ENCODE measurements around the gene TMEM209. TPM values are rescaled to one million over a fixed set of nuclear protein-coding genes. Genes with fewer than 3 reads are reported as not detected.

The TMEM209 gene
- total RNA-seq, 1 donor from 2014 or later, result 15.1 TPM

DNA sequence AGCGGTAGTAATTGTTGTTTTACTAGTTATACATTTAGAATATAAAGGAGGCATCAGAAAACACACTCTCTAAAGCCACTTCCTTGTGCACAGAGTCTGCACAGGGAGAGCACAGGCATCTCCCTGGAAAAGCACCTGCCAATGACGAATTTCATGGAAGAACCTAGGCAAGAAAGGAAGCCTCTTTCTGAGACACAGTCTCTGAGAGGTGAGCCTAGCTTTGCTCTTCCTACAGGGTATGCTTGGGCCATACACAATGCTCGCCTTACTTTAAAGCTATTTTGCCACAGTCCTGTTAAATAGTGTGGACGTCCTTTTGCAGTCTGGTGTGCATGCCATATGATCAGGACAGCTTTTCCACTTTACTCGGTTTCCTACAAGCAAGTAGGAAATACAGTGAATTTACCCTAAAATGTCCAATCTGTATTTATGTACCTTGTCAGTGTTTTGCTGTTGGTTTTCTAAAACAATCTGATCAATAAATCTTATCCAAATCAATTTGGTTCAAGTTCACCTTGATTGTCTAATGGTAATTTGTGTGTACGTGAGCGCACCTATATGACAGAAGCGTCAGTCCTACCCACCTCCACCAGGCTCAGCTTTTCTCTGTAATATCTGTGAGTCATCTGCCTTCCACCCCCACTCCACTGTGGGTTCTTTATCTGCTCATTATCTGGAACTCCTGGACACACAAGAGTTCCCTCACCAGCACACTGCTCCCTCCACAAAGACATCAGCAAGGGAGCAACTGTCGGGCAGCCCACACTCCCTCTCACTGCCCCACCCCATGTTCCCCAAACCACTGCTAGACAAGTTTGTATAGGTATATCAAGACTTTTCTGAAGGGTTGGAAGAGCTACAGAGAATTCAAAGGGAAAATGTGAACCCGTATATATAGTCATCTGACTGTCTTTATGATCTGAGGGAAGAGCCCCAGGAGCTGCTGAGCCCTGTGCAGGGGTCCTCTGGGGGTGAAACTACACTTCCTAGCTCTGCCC, 69.7 kb downstream of the TMEM209 start:
- FAIRE-seq (no peak), DNase-seq (ENCODE audit: low read depth) (peak; percentile 65)
- Histone ChIP-seq H2AFZ (ENCODE audit: low read depth, low read length) (no peak overlapping the region), H3K4me2 (ENCODE audit: low read length) (peak overlapping the region; percentile 40), H3K79me2 (ENCODE audit: insufficient read depth, low read length) (no peaks in the 10 kb centered on the region), H3K9me3 (ENCODE audit: insufficient read depth, low read depth, low read length) (no peaks in the 10 kb centered on the region), H3K27ac (ENCODE audit: low read depth, low read length) (no peak overlapping the region), H4K20me1 (ENCODE audit: insufficient read depth, low read length) (no peaks in the 10 kb centered on the region), H3K27me3 (ENCODE audit: insufficient read depth, low read length) (no peaks in the 10 kb centered on the region), H3K4me3 (ENCODE audit: insufficient read depth, low read depth, low read length) (no peak overlapping the region), H3K36me3 (ENCODE audit: insufficient read depth, low read length) (peaks cover 9% of the 10 kb centered on the region), H3K4me1 (ENCODE audit: insufficient read depth, low read length) (peaks cover 10% of the 10 kb centered on the region), H3K9ac (ENCODE audit: low read length) (no peak overlapping the region)
- Mint-ChIP-seq H3K4me3 (ENCODE audit: unreplicated experiment) (peak overlapping the region; percentile 36), H3K27ac (ENCODE audit: unreplicated experiment) (peak overlapping the region; percentile 82), H3K27me3 (ENCODE audit: low read depth, unreplicated experiment) (no peaks in the 10 kb centered on the region), H3K9me3 (ENCODE audit: unreplicated experiment) (no peaks in the 10 kb centered on the region), H3K4me1 (ENCODE audit: low read depth, unreplicated experiment) (peaks cover 30% of the 10 kb centered on the region), H3K36me3 (ENCODE audit: low read depth, unreplicated experiment) (peaks cover 18% of the 10 kb centered on the region)
- TF ChIP-seq, protein P1, sequence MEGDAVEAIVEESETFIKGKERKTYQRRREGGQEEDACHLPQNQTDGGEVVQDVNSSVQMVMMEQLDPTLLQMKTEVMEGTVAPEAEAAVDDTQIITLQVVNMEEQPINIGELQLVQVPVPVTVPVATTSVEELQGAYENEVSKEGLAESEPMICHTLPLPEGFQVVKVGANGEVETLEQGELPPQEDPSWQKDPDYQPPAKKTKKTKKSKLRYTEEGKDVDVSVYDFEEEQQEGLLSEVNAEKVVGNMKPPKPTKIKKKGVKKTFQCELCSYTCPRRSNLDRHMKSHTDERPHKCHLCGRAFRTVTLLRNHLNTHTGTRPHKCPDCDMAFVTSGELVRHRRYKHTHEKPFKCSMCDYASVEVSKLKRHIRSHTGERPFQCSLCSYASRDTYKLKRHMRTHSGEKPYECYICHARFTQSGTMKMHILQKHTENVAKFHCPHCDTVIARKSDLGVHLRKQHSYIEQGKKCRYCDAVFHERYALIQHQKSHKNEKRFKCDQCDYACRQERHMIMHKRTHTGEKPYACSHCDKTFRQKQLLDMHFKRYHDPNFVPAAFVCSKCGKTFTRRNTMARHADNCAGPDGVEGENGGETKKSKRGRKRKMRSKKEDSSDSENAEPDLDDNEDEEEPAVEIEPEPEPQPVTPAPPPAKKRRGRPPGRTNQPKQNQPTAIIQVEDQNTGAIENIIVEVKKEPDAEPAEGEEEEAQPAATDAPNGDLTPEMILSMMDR (IDR thresholded peaks at IDR 0.05; ENCODE audit: insufficient read depth, low read depth, low read length), result no peak
- no peak for TF ChIP-seq EZH2 (IDR thresholded peaks at IDR 0.05; ENCODE audit: insufficient read depth, low read length)

DNA sequence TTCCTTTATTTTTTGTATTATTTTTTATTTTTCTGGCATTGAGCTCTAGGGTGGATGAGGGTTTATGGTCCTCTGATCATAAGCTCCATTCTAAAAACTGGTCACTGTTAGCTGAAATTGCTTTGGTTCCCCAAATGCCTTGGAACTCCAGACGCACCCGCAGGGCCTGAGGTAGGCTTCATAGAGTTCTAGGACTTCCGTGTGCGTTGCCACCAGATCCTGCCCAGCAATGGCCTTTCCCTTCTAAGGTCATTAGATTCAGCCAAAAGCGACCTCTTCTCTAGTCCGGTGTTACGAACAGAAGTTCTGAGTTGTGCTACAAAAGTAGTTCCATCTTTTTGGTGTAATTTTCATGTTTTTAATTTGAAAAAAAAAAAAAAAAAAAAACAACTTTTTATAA, 70.5 kb downstream of the TMEM209 start:
- Histone ChIP-seq H2AFZ (ENCODE audit: low read depth, low read length) (no peak overlapping the region), H3K27me3 (ENCODE audit: insufficient read depth, low read length) (no peaks in the 10 kb centered on the region), H3K4me1 (ENCODE audit: insufficient read depth, low read length) (peaks cover 10% of the 10 kb centered on the region), H3K4me3 (ENCODE audit: insufficient read depth, low read depth, low read length) (no peak overlapping the region), H3K4me2 (ENCODE audit: low read length) (no peak overlapping the region), H4K20me1 (ENCODE audit: insufficient read depth, low read length) (no peaks in the 10 kb centered on the region), H3K79me2 (ENCODE audit: insufficient read depth, low read length) (no peaks in the 10 kb centered on the region), H3K27ac (ENCODE audit: low read depth, low read length) (no peak overlapping the region), H3K9ac (ENCODE audit: low read length) (no peak overlapping the region), H3K9me3 (ENCODE audit: insufficient read depth, low read depth, low read length) (no peaks in the 10 kb centered on the region), H3K36me3 (ENCODE audit: insufficient read depth, low read length) (peaks cover 12% of the 10 kb centered on the region)
- no peak overlapping the region for H3K27ac Mint-ChIP-seq (ENCODE audit: unreplicated experiment)
- TF ChIP-seq, protein P1 (IDR thresholded peaks at IDR 0.05; ENCODE audit: insufficient read depth, low read depth, low read length), result no peak
- no peak for TF ChIP-seq EZH2 (IDR thresholded peaks at IDR 0.05; ENCODE audit: insufficient read depth, low read length)
- peaks cover 21% of the 10 kb centered on the region for H3K36me3 Mint-ChIP-seq (ENCODE audit: low read depth, unreplicated experiment)
- peaks cover 24% of the 10 kb centered on the region for H3K4me1 Mint-ChIP-seq (ENCODE audit: low read depth, unreplicated experiment)
- no peaks in the 10 kb centered on the region for H3K27me3 Mint-ChIP-seq (ENCODE audit: low read depth, unreplicated experiment)
- H3K4me3 Mint-ChIP-seq (ENCODE audit: unreplicated experiment), result no peak overlapping the region
- DNase-seq (ENCODE audit: low read depth) (no peak), FAIRE-seq (no peak)
- H3K9me3 Mint-ChIP-seq (ENCODE audit: unreplicated experiment), result no peaks in the 10 kb centered on the region

Data from astrocyte (in vitro differentiated cells and primary cell).